B cell (primary cell): Measurements from ENCODE around the gene CMPK1.

Experiments used
- CTCF ChIP-seq: fragments of 200-600 bp; IDR thresholded peaks from one replicate; pipeline ENCODE4 v1.8.0; 2022; ENCODE audit warnings: antibody characterized with exemption, mild to moderate bottlenecking
- EZH2 ChIP-seq: IDR thresholded peaks from 2 replicates; pipeline ENCODE4 v1.6.1; 2012; ENCODE audit warnings: borderline replicate concordance, low read depth, mild to moderate bottlenecking, moderate library complexity, low read length; ENCODE audit not compliant: insufficient read depth, poor library complexity, severe bottlenecking

- TF ChIP-seq CTCF (no peak), EZH2 (no peak)
Observed at GRCh38 chr1:47334765-47335435, 1.3 kb downstream of the CMPK1 start.
